Heart left ventricle (tissue), 16 donors: ENCODE measurements around the gene CD40. TPM values are rescaled to one million over a fixed set of nuclear protein-coding genes. Genes with fewer than 3 reads are reported as not detected.

Experiments
- ATAC-seq, 4 donors: fragments of 200-7000 bp; cut with Tn5 transposase; one replicate each; pipeline ENCODE4 v1.9.1; 2020 to 2022; ENCODE audit warnings: moderate library complexity in 4 of 4, mild to moderate bottlenecking in 3 of 4, moderate number of reproducible peaks in 1 of 4
- DNase-seq, 5 donors: peaks; one replicate each; pipeline ENCODE4 v3.0.0-alpha.2; 2020
- H3K27ac ChIP-seq, 12 donors: fragments of 200-600 bp; sonication (generic) in 4 of 12; one replicate each; pipeline versions ENCODE4 v1.5.0 to v1.8.0; 2016 to 2022; ENCODE audit warnings: mild to moderate bottlenecking in 2 of 12
- H3K27me3 ChIP-seq, 9 donors: fragments of 200-600 bp; sonication (generic) in 2 of 9; one replicate each; pipeline versions ENCODE4 v1.5.1 to v1.8.0; 2016 to 2022; ENCODE audit warnings: mild to moderate bottlenecking in 3 of 9
- H3K36me3 ChIP-seq, 9 donors: fragments of 200-600 bp; sonication (generic) in 2 of 9; one replicate each; pipeline versions ENCODE4 v1.5.0 to v1.8.0; 2018 to 2022; ENCODE audit warnings: mild to moderate bottlenecking in 2 of 9
- H3K4me1 ChIP-seq, 12 donors: fragments of 200-600 bp; sonication (generic) in 4 of 12; one replicate each; pipeline versions ENCODE4 v1.5.0 to v1.8.0; 2016 to 2022; ENCODE audit warnings: mild to moderate bottlenecking in 3 of 12
- H3K4me3 ChIP-seq, 12 donors: fragments of 200-600 bp; sonication (generic) in 4 of 12; one replicate each; pipeline versions ENCODE4 v1.5.0 to v1.8.0; 2017 to 2022; ENCODE audit warnings: mild to moderate bottlenecking in 9 of 12, moderate library complexity in 4 of 12
- H3K9me3 ChIP-seq, 12 donors: fragments of 200-600 bp; sonication (generic) in 4 of 12; one replicate each; pipeline versions ENCODE4 v1.5.0 to v1.8.0; 2016 to 2022; ENCODE audit warnings: mild to moderate bottlenecking in 1 of 12
- POLR2A ChIP-seq, 2 donors: fragments of 450-650 bp; IDR thresholded peaks; one replicate each; pipeline ENCODE4 v1.6.1; 2017; ENCODE audit warnings: antibody characterized with exemption in 2 of 2, mild to moderate bottlenecking in 2 of 2, moderate library complexity in 2 of 2
- WGBS, 4 donors: extraction: QIAGEN DNeasy Blood & Tissue Kit in 2 of 4; methylation state at CpG; one replicate each; pipeline versions ENCODE4 v1.1.5 to v1.1.7; 2013 to 2018; 5-methylcytosine and 5-hydroxymethylcytosine counted together
- intact Hi-C, 10 donors: fragments of 100-400 bp; cut with DNase I; formaldehyde crosslinking; loops; one replicate each; pipeline versions ENCODE4 v1.11.1 to v1.14.2; 2022
- polyA plus RNA-seq, 2 donors: library from polyadenylated mRNA; stranded (reverse); fragments of 200-250 nt; gene quantifications; one replicate each; pipeline ENCODE4 v1.2.3, GENCODE V29; 2013
- total RNA-seq, 9 donors: library from RNA; depleted of rRNA in 2 of 9; stranded (reverse); fragments of >200 nt in 2 of 9; fragmentation: NEBNext Ultra II Directional in 3 of 9; extraction: Animal tissue kit (Norgen Biotek cat#: 25700) in 3 of 9; gene quantifications; one replicate each; pipeline versions ENCODE4 v1.1.0 to v1.2.4, GENCODE V29; 2016 to 2023
- TF ChIP-seq, protein P1 (sequence below), 12 donors: fragments of 200-600 bp; sonication (generic) in 4 of 12; IDR thresholded peaks; one replicate each; pipeline versions ENCODE4 v1.5.0 to v1.8.0; 2018 to 2022; ENCODE audit warnings: antibody characterized with exemption in 12 of 12, mild to moderate bottlenecking in 5 of 12
- donor health status: ischemic (EF 13 %, LVEDD 7.1; RV severe dilation, severe dysfunction).
- donor health status: healthy with polysubstance abuse.
- donor health status: DM: no; HTN: yes; CAD: no.
- donor health status: DM: no; HTN: no; CAD: no.
- donor health status: ischemic (EF 25% LVEDD 6.9; RV normal size, moderate dysfunction).
- donor health status: ischemic (EF 25% LVEDD 5.7; RV mildly dilated, moderate dysfunction).
- donor health status: healthy.
- donor health status: DM: yes; HTN: yes; CAD: no.
- donor health status: ischemic (EF 35%, LVEDD 5.7; RV mildly dilated, moderate dysfunction).
- donor health status: nonischemic (EF 11% LVEDD 7.7; RV severe dilation, severe dysfunction).
- donor health status: DM: yes; HTN: yes; CAD: no.
- donor health status: PGD.
- donor health status: ischemic (EF 29% LVEDD 5.4; RV normal size, mild dysfunction).
- donor health status: nonischemic (EF 23%, LVEDD 6.1; RV moderate dilation, normal function).

Gene CD40
- total and polyA plus RNA-seq, 11 donors = 3.5 to 38.3 (median 5.5) TPM

DNA sequence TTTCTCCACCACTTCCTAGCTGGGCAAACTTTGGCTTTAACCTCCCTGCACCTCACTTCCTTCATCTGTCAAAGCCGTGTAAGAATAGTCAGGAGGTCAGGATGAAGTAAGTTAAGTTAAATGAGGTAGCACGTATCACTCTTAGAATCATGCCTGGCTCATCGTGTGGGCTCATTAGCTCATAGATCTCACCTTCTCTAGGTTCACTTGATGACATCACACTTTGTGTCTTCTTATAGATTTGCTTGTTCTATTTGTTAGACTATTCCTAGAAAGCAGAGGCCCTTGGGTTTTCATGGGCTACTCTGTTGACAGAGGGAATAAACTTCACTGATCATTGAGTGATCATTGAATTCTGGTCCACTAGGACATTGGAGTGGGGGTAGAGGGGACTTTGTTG is 16.2 kb upstream of the CD40 start:
- H3K4me1 ChIP-seq = peaks cover 0 to 7% (median 0%) of the 10 kb centered on the region in 12 donors
- WGBS, 4 donors = 78 to 82% (median 80%) methylated on average over 3 of the region's 3 CpGs
- no peak for DNase-seq
- TF ChIP-seq, protein P1, sequence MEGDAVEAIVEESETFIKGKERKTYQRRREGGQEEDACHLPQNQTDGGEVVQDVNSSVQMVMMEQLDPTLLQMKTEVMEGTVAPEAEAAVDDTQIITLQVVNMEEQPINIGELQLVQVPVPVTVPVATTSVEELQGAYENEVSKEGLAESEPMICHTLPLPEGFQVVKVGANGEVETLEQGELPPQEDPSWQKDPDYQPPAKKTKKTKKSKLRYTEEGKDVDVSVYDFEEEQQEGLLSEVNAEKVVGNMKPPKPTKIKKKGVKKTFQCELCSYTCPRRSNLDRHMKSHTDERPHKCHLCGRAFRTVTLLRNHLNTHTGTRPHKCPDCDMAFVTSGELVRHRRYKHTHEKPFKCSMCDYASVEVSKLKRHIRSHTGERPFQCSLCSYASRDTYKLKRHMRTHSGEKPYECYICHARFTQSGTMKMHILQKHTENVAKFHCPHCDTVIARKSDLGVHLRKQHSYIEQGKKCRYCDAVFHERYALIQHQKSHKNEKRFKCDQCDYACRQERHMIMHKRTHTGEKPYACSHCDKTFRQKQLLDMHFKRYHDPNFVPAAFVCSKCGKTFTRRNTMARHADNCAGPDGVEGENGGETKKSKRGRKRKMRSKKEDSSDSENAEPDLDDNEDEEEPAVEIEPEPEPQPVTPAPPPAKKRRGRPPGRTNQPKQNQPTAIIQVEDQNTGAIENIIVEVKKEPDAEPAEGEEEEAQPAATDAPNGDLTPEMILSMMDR (IDR thresholded peaks at IDR 0.05) = no peak
- TF ChIP-seq POLR2A (IDR thresholded peaks at IDR 0.05) = no peak
- H3K36me3 ChIP-seq = no peaks in the 10 kb centered on the region
- intact Hi-C loops = no loop called here
- H3K4me3 ChIP-seq = no peak overlapping the region
- ATAC-seq = no peak
- H3K27ac ChIP-seq = no peak overlapping the region
- H3K9me3 ChIP-seq = no peaks in the 10 kb centered on the region
- peaks cover 12 to 77% (median 29%) of the 10 kb centered on the region in 9 donors for H3K27me3 ChIP-seq

- H3K27ac ChIP-seq = no peak overlapping the region
- DNase-seq (no peak), ATAC-seq (no peak)
- H3K36me3 ChIP-seq = no peaks in the 10 kb centered on the region
- peaks cover 0 to 7% (median 0%) of the 10 kb centered on the region in 12 donors for H3K4me1 ChIP-seq
- WGBS, 4 donors = 84 to 92% (median 87%) methylated on average over 3 of the region's 3 CpGs
- H3K4me3 ChIP-seq = no peak overlapping the region
- TF ChIP-seq POLR2A (IDR thresholded peaks at IDR 0.05) = no peak
- TF ChIP-seq, protein P1 (IDR thresholded peaks at IDR 0.05) = no peak
- H3K27me3 ChIP-seq = peaks cover 12 to 71% (median 29%) of the 10 kb centered on the region in 9 donors
- no peaks in the 10 kb centered on the region for H3K9me3 ChIP-seq
- intact Hi-C loops = no loop called here
Observed at GRCh38 chr20:46102940-46103339, 15.2 kb upstream of the CD40 start.

- WGBS, 4 donors = 73 to 86% (median 82%) methylated on average over 3 of the region's 3 CpGs
- no peak overlapping the region for H3K27ac ChIP-seq
- no peaks in the 10 kb centered on the region for H3K36me3 ChIP-seq
- no peaks in the 10 kb centered on the region for H3K9me3 ChIP-seq
- H3K4me1 ChIP-seq = peaks cover 0 to 14% (median 0%) of the 10 kb centered on the region in 12 donors
- intact Hi-C loops = no loop called here
- DNase-seq (no peak), ATAC-seq (no peak)
- peaks cover 8 to 70% (median 21%) of the 10 kb centered on the region in 9 donors for H3K27me3 ChIP-seq
- TF ChIP-seq, protein P1 (IDR thresholded peaks at IDR 0.05) = no peak
- no peak for TF ChIP-seq POLR2A (IDR thresholded peaks at IDR 0.05)
- no peak overlapping the region for H3K4me3 ChIP-seq
Observed at GRCh38 chr20:46104262-46104661, 13.9 kb upstream of the CD40 start.

- H3K4me1 ChIP-seq = peaks cover 0 to 28% (median 0%) of the 10 kb centered on the region in 12 donors
- WGBS, 4 donors = 55 to 71% (median 61%) methylated on average over 6 of the region's 6 CpGs
- intact Hi-C loops = no loop called here
- peaks cover 0 to 58% (median 7%) of the 10 kb centered on the region in 9 donors for H3K27me3 ChIP-seq
- ATAC-seq (no peak), DNase-seq (no peak)
- TF ChIP-seq, protein P1 (IDR thresholded peaks at IDR 0.05) = no peak
- TF ChIP-seq POLR2A (IDR thresholded peaks at IDR 0.05) = no peak
- H3K36me3 ChIP-seq = no peaks in the 10 kb centered on the region
- H3K27ac ChIP-seq = no peak overlapping the region
- H3K9me3 ChIP-seq = no peaks in the 10 kb centered on the region
- H3K4me3 ChIP-seq = no peak overlapping the region
Observed at GRCh38 chr20:46107061-46107460, 11.1 kb upstream of the CD40 start.
